ENCODE data around the gene PTRH2.
"Not testable (repeated sequence)": the region's sequence is repeated elsewhere in the genome, so short reads cannot be mapped to it uniquely, and the experiment has no call there.

PTRH2 gene

GRCh38 chr17:59666235-59666634 lies 41.0 kb downstream of the PTRH2 start:
- no peak for DNase-seq

GRCh38 chr17:59656624-59657023 lies 50.6 kb downstream of the PTRH2 start:
- not testable (repeated sequence) for DNase-seq

- DNase-seq = no peak
These were observed 55.1 kb downstream of the PTRH2 start for GRCh38 chr17:59652119-59652518.

DNA sequence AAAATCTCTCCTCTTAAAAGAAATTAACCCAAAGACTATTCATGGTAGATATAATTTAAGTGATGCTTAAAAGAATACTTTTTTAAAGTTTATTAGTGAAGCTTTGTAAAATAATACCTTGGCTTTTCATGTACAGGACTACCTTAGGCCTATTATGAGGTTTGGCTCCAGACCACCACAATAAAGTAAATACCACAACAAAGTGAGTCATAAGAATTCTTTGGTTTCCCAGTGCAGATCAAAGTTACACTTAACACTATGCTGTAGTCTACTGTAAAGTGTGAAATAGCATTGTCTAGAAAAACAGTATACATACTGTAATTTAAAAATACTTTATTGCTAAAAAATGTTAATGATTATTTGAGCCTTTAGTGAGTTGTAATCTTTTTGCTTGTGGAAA lies 55.9 kb downstream of the PTRH2 start:
- no peak for DNase-seq

DNA sequence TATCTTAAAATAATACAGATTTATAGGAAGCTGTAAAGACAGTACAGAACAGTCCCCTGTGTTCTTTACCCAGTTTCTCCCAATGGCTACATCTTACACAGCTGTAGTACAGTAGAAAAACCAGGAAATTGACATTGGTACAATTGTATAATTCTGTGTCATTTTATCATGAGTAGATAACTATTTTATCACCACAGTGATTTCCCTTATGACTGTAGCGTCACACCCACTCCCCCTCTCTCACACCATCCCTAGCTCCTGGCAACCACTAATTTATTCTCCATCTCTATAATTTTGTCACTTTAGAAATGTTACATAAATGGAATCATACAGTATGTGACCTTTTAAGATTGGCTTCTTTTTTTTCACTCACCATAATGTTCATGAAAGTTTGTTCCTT lies 56.6 kb downstream of the PTRH2 start:
- DNase-seq = no peak

- no peak for DNase-seq
These were observed 57.3 kb downstream of the PTRH2 start for GRCh38 chr17:59649886-59650285.

All from activated T-cell treated with anti-CD3 and anti-CD28 coated beads, Interleukin-2, amount 50 U/mL, for 1 hour (primary cell).